K562 (cell line): Measurements from ENCODE around the gene LOXHD1. TPM values are rescaled to one million over a fixed set of nuclear protein-coding genes. Genes with fewer than 3 reads are reported as not detected.

ENCODE experiments used
- ATAC-seq: fragments of 200-7000 bp; cut with Tn5 transposase; 3 replicates; pipeline ENCODE4 v1.9.1; 2020; ENCODE audit warnings: moderate library complexity
- BruUV-seq: library from RNA; stranded (reverse); fragments of 400-500 nt; replicated peaks from 2 replicates; lab custom pipeline; 2021; lab: Mats Ljungman, UMichigan
- CTCF ChIA-PET: fragments of 300-600 bp; formaldehyde crosslinking; extraction: SDS; loops from one replicate; lab custom pipeline; 2021; ENCODE audit warnings: low intra/inter-chr PET ratio; lab: Yijun Ruan, JAX
- POLR2A ChIA-PET: fragments of 300-600, 350-650 bp; sonication (Branson Sonifier 250); formaldehyde crosslinking; extraction: SDS; loops from one replicate; lab custom pipeline; 2021; ENCODE audit warnings: antibody characterized with exemption, inconsistent platforms; lab: Yijun Ruan, JAX
- DNase-seq, 4 experiments: peaks; one replicate each; pipeline versions ENCODE4 v3.0.0 to v3.0.0-alpha.2; 2011 to 2018; ENCODE audit warnings: low spot score in 3 of 4, mixed read lengths in 3 of 4; ENCODE audit errors: extremely low read depth in 1 of 4
- FAIRE-seq: peaks from 2 replicates; lab custom pipeline; 2011; peaks lifted over from hg19 to GRCh38; lab: Jason Lieb, UNC
- H2AFZ ChIP-seq: 2 replicates; pipeline ENCODE4 v1.6.0; 2011; ENCODE audit warnings: low read depth, low read length, control low read depth, inconsistent platforms
- H3K27ac ChIP-seq: fragments of 200-600 bp; 3 replicates; pipeline ENCODE4 v1.8.0; 2011; ENCODE audit warnings: low read depth, mild to moderate bottlenecking, control low read depth, inconsistent platforms, low read length, moderate library complexity, mixed read lengths; ENCODE audit errors: extremely low read depth
- H3K27me3 ChIP-seq, 2 experiments: fragments of 300-600 bp in 1 of 2; 2 replicates in 1 of 2; 3 replicates in 1 of 2; pipeline versions ENCODE4 v1.6.0 to v1.8.0; 2011; ENCODE audit warnings: inconsistent platforms in 2 of 2, low read length in 2 of 2, mild to moderate bottlenecking in 1 of 2, mixed read lengths in 1 of 2, moderate library complexity in 1 of 2; ENCODE audit not compliant: control insufficient read depth in 2 of 2, insufficient read depth in 2 of 2
- H3K36me3 ChIP-seq: fragments of 300-600 bp; 3 replicates; pipeline ENCODE4 v1.8.0; 2011; ENCODE audit warnings: mild to moderate bottlenecking, low read length, inconsistent platforms; ENCODE audit not compliant: control insufficient read depth, insufficient read depth
- H3K4me1 ChIP-seq, 2 experiments: fragments of 200-600 bp in 1 of 2; replicated peaks in 1 of 2; 2 replicates in 1 of 2; 3 replicates in 1 of 2; pipeline versions ENCODE4 v1.5.1 to v1.8.0; 2011; ENCODE audit warnings: inconsistent platforms in 2 of 2, low read length in 2 of 2, mild to moderate bottlenecking in 1 of 2, mixed read lengths in 1 of 2, moderate library complexity in 1 of 2; ENCODE audit not compliant: control insufficient read depth in 2 of 2, insufficient read depth in 2 of 2
- H3K4me2 ChIP-seq: 2 replicates; pipeline ENCODE4 v1.6.1; 2011; ENCODE audit warnings: low read length, control low read depth, inconsistent platforms, mixed read lengths; ENCODE audit not compliant: insufficient read depth
- H3K4me3 ChIP-seq: fragments of 200-600 bp; sonication (generic), shearing (Covaris generic); 2 replicates; pipeline ENCODE4 v1.5.1; 2016; ENCODE audit warnings: control low read depth, inconsistent platforms
- H3K79me2 ChIP-seq: fragments of 200-600 bp; 3 replicates; pipeline ENCODE4 v1.8.0; 2011; ENCODE audit warnings: low read length, inconsistent platforms; ENCODE audit not compliant: control insufficient read depth, insufficient read depth
- H3K9ac ChIP-seq, 2 experiments: 2 replicates each; pipeline versions ENCODE4 v1.6.0 to v1.6.1; 2011; ENCODE audit warnings: low read depth in 2 of 2, low read length in 2 of 2, control low read depth in 1 of 2, inconsistent platforms in 1 of 2, mild to moderate bottlenecking in 1 of 2, mixed read lengths in 1 of 2; ENCODE audit not compliant: insufficient read depth in 1 of 2
- H3K9me1 ChIP-seq: one replicate; pipeline ENCODE4 v1.6.0; 2011; ENCODE audit warnings: inconsistent platforms, mild to moderate bottlenecking, low read length, moderate library complexity; ENCODE audit not compliant: control insufficient read depth, insufficient read depth
- H3K9me3 ChIP-seq: replicated peaks from 2 replicates; pipeline ENCODE4 v1.5.1; 2011; ENCODE audit warnings: low read depth, low read length, inconsistent platforms; ENCODE audit not compliant: control insufficient read depth, insufficient read depth
- H4K20me1 ChIP-seq: replicated peaks from 2 replicates; pipeline ENCODE4 v1.6.1; 2011; ENCODE audit warnings: low read length, inconsistent platforms, mixed read lengths; ENCODE audit not compliant: control insufficient read depth, insufficient read depth
- ARNT ChIP-seq, 2 experiments: fragments of 450-650 bp; IDR thresholded peaks; 2 replicates each; pipeline ENCODE4 v1.6.1; 2016; ENCODE audit warnings: mild to moderate bottlenecking in 1 of 2
- BHLHE40 ChIP-seq: IDR thresholded peaks from 2 replicates; pipeline ENCODE4 v1.6.1; 2011; ENCODE audit warnings: low read length, improper control_type of control experiment
- BRD4 ChIP-seq: fragments of 200-600 bp; sonication (generic); IDR thresholded peaks from 2 replicates; pipeline ENCODE4 v1.6.1; 2017; ENCODE audit warnings: inconsistent platforms
- CEBPG ChIP-seq, 3 experiments: fragments of 200-800 bp in 1 of 3; sonication (Bioruptor generic) in 1 of 3; sonication (generic) in 1 of 3; formaldehyde crosslinking in 1 of 3; IDR thresholded peaks in 2 of 3; conservative IDR thresholded peaks in 1 of 3; 2 replicates each; pipeline versions ENCODE4 v1.6.1 to v1.8.0; 2016 to 2022; ENCODE audit warnings: missing compliant biosample characterization in 2 of 3, missing genetic modification characterization in 2 of 3, mild to moderate bottlenecking in 1 of 3, missing genetic modification reagents in 1 of 3
- DPF2 ChIP-seq: fragments of 450-650 bp; IDR thresholded peaks from 2 replicates; pipeline ENCODE4 v1.6.1; 2016
- HDAC3 ChIP-seq: fragments of 450-650 bp; IDR thresholded peaks from 2 replicates; pipeline ENCODE4 v1.6.1; 2018; ENCODE audit warnings: borderline replicate concordance, mild to moderate bottlenecking, moderate library complexity; ENCODE audit not compliant: partially characterized antibody
- HDAC6 ChIP-seq: IDR thresholded peaks from 2 replicates; pipeline ENCODE4 v1.6.1; 2012; ENCODE audit warnings: low read depth, mild to moderate bottlenecking, control low read depth, inconsistent platforms, low read length, moderate library complexity
- KAT8 ChIP-seq: fragments of 450-650 bp; IDR thresholded peaks from 2 replicates; pipeline ENCODE4 v1.6.1; 2016; ENCODE audit warnings: low read depth, mild to moderate bottlenecking
- MAFG ChIP-seq: fragments of 450-650 bp; conservative IDR thresholded peaks from 2 replicates; pipeline ENCODE4 v1.6.1; 2016; ENCODE audit warnings: missing genetic modification characterization, missing compliant biosample characterization
- MAX ChIP-seq: sonication (generic); formaldehyde crosslinking; IDR thresholded peaks from 2 replicates; pipeline ENCODE4 v1.9.0; 2022; ENCODE audit warnings: mild to moderate bottlenecking, missing genetic modification reagents
- PML ChIP-seq: IDR thresholded peaks from 2 replicates; pipeline ENCODE4 v1.6.1; 2012; ENCODE audit warnings: low read length, inconsistent platforms
- RCOR1 ChIP-seq, 2 experiments: IDR thresholded peaks; 2 replicates each; pipeline ENCODE4 v1.6.1; 2012; ENCODE audit warnings: low read depth in 2 of 2, low read length in 2 of 2, borderline replicate concordance in 1 of 2, improper control_type of control experiment in 1 of 2
- TOE1 ChIP-seq, 2 experiments: fragments of 450-650 bp in 1 of 2; sonication (generic) in 1 of 2; formaldehyde crosslinking in 1 of 2; IDR thresholded peaks; 2 replicates each; pipeline versions ENCODE4 v1.7.1 to v1.8.0; 2016 to 2022; ENCODE audit warnings: borderline replicate concordance in 2 of 2, mild to moderate bottlenecking in 2 of 2, antibody characterized with exemption in 1 of 2, inconsistent platforms in 1 of 2, low read depth in 1 of 2, missing genetic modification reagents in 1 of 2, moderate library complexity in 1 of 2
- TSC22D4 ChIP-seq: fragments of 450-650 bp; IDR thresholded peaks from 2 replicates; pipeline ENCODE4 v1.6.1; 2016; ENCODE audit warnings: missing genetic modification characterization, missing biosample characterization, control low read depth
- ZNF197 ChIP-seq: fragments of 200-800 bp; sonication (Bioruptor generic); IDR thresholded peaks from 2 replicates; pipeline ENCODE4 v1.6.1; 2016; ENCODE audit warnings: low read depth, missing genetic modification characterization, missing compliant biosample characterization
- ZNF668 ChIP-seq: fragments of 250-450 bp; sonication (Bioruptor Pico); IDR thresholded peaks from 2 replicates; pipeline ENCODE4 v1.8.0; 2022; ENCODE audit warnings: mild to moderate bottlenecking, inconsistent platforms
- whole genome bisulfite sequencing: fragments of 100-300 bp; shearing (Covaris generic); methylation state at CpG from one replicate; pipeline ENCODE4 v1.1.6; 2016; ENCODE audit warnings: low coverage, mixed read lengths; ENCODE audit not compliant: insufficient coverage; ENCODE audit errors: missing lambda C conversion rate; 5-methylcytosine and 5-hydroxymethylcytosine counted together
- in situ Hi-C: fragments of 300-500 bp; cut with MboI; formaldehyde crosslinking; loops from 4 replicates; pipeline ENCODE4 v1.15.0; 2018; ENCODE audit warnings: inconsistent platforms, mixed read lengths
- intact Hi-C: fragments of 100-400 bp; cut with micrococcal nuclease; formaldehyde crosslinking; loops from 2 replicates; pipeline ENCODE4 v1.14.2; 2022
- polyA plus RNA-seq, 8 experiments: library from polyadenylated mRNA; depleted of rRNA in 4 of 8; stranded (reverse) in 5 of 8; unstranded in 3 of 8; fragments of >200 nt; fragmentation: Nextera tagmentation in 2 of 8; fragmentation: Illumina TruSeq in 1 of 8; extraction: Ambion mirVana in 2 of 8; extraction: Trizol in 1 of 8; gene quantifications; 2 replicates each; pipeline versions ENCODE4 v1.2.1 to v1.2.3, GENCODE V29; 2011 to 2014; ENCODE audit warnings: inconsistent platforms in 1 of 8, missing spikeins in 1 of 8
- total RNA-seq, 7 experiments: library from RNA; depleted of rRNA in 6 of 7; stranded (reverse); fragments of >200 nt in 6 of 7; fragmentation: Illumina TruSeq in 2 of 7; extraction: Trizol in 2 of 7; gene quantifications; 2 replicates each; pipeline versions ENCODE4 v1.2.1 to v1.2.3, GENCODE V29; 2011 to 2021; ENCODE audit warnings: low replicate concordance in 1 of 7

The LOXHD1 gene
- total and polyA plus RNA-seq, 9 of the 15 experiments (the other 6 are each of a cell fraction or from before 2014, with no cell fraction given) = not detected

GRCh38 chr18:46630991-46631390 lies 26.0 kb downstream of the LOXHD1 start:
- Histone ChIP-seq H3K9me3 (no peaks in the 10 kb centered on the region), H3K9me1 (no peaks in the 10 kb centered on the region), H2AFZ (no peak overlapping the region), H3K79me2 (no peaks in the 10 kb centered on the region), H3K27me3 (no peaks in the 10 kb centered on the region; a peak in 2 of 5 replicates), H3K4me2 (no peak overlapping the region), H3K27ac (no peak overlapping the region), H3K4me1 (no peaks in the 10 kb centered on the region), H3K36me3 (no peaks in the 10 kb centered on the region), H3K9ac (no peak overlapping the region), H4K20me1 (no peaks in the 10 kb centered on the region), H3K4me3 (no peak overlapping the region)
- FAIRE-seq = no peak
- 2% methylated on average over 3 of the region's 3 CpGs for WGBS
- no peak for DNase-seq
- ChIA-PET POLR2A (no interaction called here), CTCF (no interaction called here)
- intact Hi-C loops = no loop called here
- TF ChIP-seq ZNF668 (CRISPR knock-in tag) (no peak), ZNF197 (CRISPR knock-in tag) (no peak), BRD4 (no peak), HDAC6 (no peak), HDAC3 (no peak), PML (no peak), MAX (CRISPR knock-in tag) (no peak), BHLHE40 (no peak), MAFG (tag) (no peak), KAT8 (no peak), ARNT (IDR thresholded peaks at IDR 0.05) (no peak), RCOR1 (IDR thresholded peaks at IDR 0.05; ENCODE audit: borderline replicate concordance in 1 of 2, low read depth in 2 of 2, low read length in 2 of 2) (no peak), TSC22D4 (tag) (no peak), TOE1 (IDR thresholded peaks at IDR 0.05; ENCODE audit: borderline replicate concordance) (no peak), TOE1 (CRISPR knock-in tag; IDR thresholded peaks at IDR 0.05; ENCODE audit: borderline replicate concordance, low read depth) (no peak), DPF2 (no peak), CEBPG (CRISPR knock-in tag; IDR thresholded peaks at IDR 0.05) (no peak), CEBPG (tag; conservative IDR thresholded peaks at IDR 0.05 in 1 of 2, IDR thresholded peaks at IDR 0.05 in 1 of 2) (no peak)
- BruUV-seq = no TSS peak
- no peak for ATAC-seq
- in situ Hi-C loops = no loop called here
